HepG2 (cell line): ENCODE data around the gene ALDH1A2. TPM values are rescaled to one million over a fixed set of nuclear protein-coding genes. Genes with fewer than 3 reads are reported as not detected.

Source experiments
- ATAC-seq: fragments of 200-7000 bp; cut with Tn5 transposase; 3 replicates; pipeline ENCODE4 v1.9.1; 2020; ENCODE audit warnings: mild to moderate bottlenecking, moderate library complexity
- BruUV-seq: library from RNA; stranded (reverse); fragments of 400-500 nt; replicated peaks from 2 replicates; lab custom pipeline; 2021; lab: Mats Ljungman, UMichigan
- CTCF ChIA-PET: fragments of 300-600 bp; formaldehyde crosslinking; extraction: SDS; loops from one replicate; lab custom pipeline; 2021; ENCODE audit warnings: low total read pairs, inconsistent platforms, low intra/inter-chr PET ratio; lab: Yijun Ruan, JAX
- POLR2A ChIA-PET: fragments of 350-600 bp; sonication (Branson Sonifier 250); formaldehyde crosslinking; loops from one replicate; lab custom pipeline; 2020; ENCODE audit warnings: antibody characterized with exemption, inconsistent platforms; lab: Yijun Ruan, JAX
- DNase-seq: peaks from one replicate; pipeline ENCODE4 v3.0.0-alpha.2; 2015; ENCODE audit warnings: low spot score
- FAIRE-seq: peaks from 3 replicates; lab custom pipeline; 2011; peaks lifted over from hg19 to GRCh38; lab: Jason Lieb, UNC
- H2AFZ ChIP-seq: one replicate; pipeline ENCODE4 v1.6.1; 2011; ENCODE audit warnings: low read length, inconsistent platforms
- H3K27ac ChIP-seq: fragments of 300-600 bp; 3 replicates; pipeline ENCODE4 v1.8.0; 2011; ENCODE audit warnings: mixed run types, mild to moderate bottlenecking, mixed read lengths, low read length, inconsistent platforms; ENCODE audit not compliant: insufficient read depth; ENCODE audit errors: extremely low read length
- H3K27me3 ChIP-seq, 2 experiments: fragments of 200-600 bp in 1 of 2; 2 replicates in 1 of 2; 3 replicates in 1 of 2; pipeline versions ENCODE4 v1.6.0 to v1.8.0; 2011; ENCODE audit warnings: low read length in 2 of 2, mild to moderate bottlenecking in 2 of 2, moderate library complexity in 2 of 2, inconsistent platforms in 1 of 2; ENCODE audit not compliant: insufficient read depth in 2 of 2, control insufficient read depth in 1 of 2
- H3K36me3 ChIP-seq, 2 experiments: fragments of 200-600 bp in 1 of 2; replicated peaks in 1 of 2; 2 replicates in 1 of 2; 3 replicates in 1 of 2; pipeline versions ENCODE4 v1.5.1 to v1.8.0; 2011; ENCODE audit warnings: low read length in 2 of 2, inconsistent platforms in 1 of 2; ENCODE audit not compliant: insufficient read depth in 2 of 2, control insufficient read depth in 1 of 2
- H3K4me1 ChIP-seq: 2 replicates; pipeline ENCODE4 v1.5.1; 2012; ENCODE audit warnings: low read length, inconsistent platforms; ENCODE audit not compliant: insufficient read depth
- H3K4me2 ChIP-seq: 2 replicates; pipeline ENCODE4 v1.6.0; 2011; ENCODE audit warnings: low read depth, low read length, inconsistent platforms
- H3K4me3 ChIP-seq, 3 experiments: fragments of 200-600 bp in 1 of 3; sonication (generic), shearing (Covaris generic) in 1 of 3; replicated peaks in 1 of 3; 2 replicates each; pipeline ENCODE4 v1.5.1; 2011 to 2016; ENCODE audit warnings: low read length in 3 of 3, inconsistent platforms in 2 of 3, low read depth in 2 of 3, mild to moderate bottlenecking in 2 of 3, control low read depth in 1 of 3, mixed read lengths in 1 of 3; ENCODE audit not compliant: insufficient read depth in 1 of 3
- H3K79me2 ChIP-seq: one replicate; pipeline ENCODE4 v1.6.1; 2011; ENCODE audit warnings: low read length, inconsistent platforms; ENCODE audit not compliant: insufficient read depth
- H3K9ac ChIP-seq: 2 replicates; pipeline ENCODE4 v1.6.0; 2011; ENCODE audit warnings: mild to moderate bottlenecking, low read depth, low read length, inconsistent platforms; ENCODE audit not compliant: insufficient read depth
- H3K9me3 ChIP-seq: 2 replicates; pipeline ENCODE4 v1.5.1; 2012; ENCODE audit warnings: mild to moderate bottlenecking, low read length
- H4K20me1 ChIP-seq: 2 replicates; pipeline ENCODE4 v1.6.0; 2011; ENCODE audit warnings: inconsistent platforms, mild to moderate bottlenecking, low read length, moderate library complexity; ENCODE audit not compliant: insufficient read depth
- CEBPB ChIP-seq: IDR thresholded peaks from 2 replicates; pipeline ENCODE4 v1.6.1; 2011; ENCODE audit warnings: low read depth, low read length, improper control_type of control experiment, borderline replicate concordance
- FOXP1 ChIP-seq, 2 experiments: fragments of 450-650 bp in 1 of 2; IDR thresholded peaks; 2 replicates each; pipeline ENCODE4 v1.6.1; 2017 to 2018; ENCODE audit warnings: antibody characterized with exemption in 1 of 2
- HMGXB4 ChIP-seq, 2 experiments: sonication (generic) in 1 of 2; formaldehyde crosslinking in 1 of 2; IDR thresholded peaks; 2 replicates each; pipeline versions ENCODE4 v1.4.0 to v1.6.1; 2018 to 2020; ENCODE audit warnings: missing genetic modification reagents in 2 of 2, borderline replicate concordance in 1 of 2, low read depth in 1 of 2, mild to moderate bottlenecking in 1 of 2, missing biosample characterization in 1 of 2
- KDM6A ChIP-seq: IDR thresholded peaks from 2 replicates; pipeline ENCODE4 v1.6.1; 2016; ENCODE audit warnings: low read depth
- NFIC ChIP-seq: IDR thresholded peaks from 2 replicates; pipeline ENCODE4 v1.6.1; 2012; ENCODE audit warnings: mild to moderate bottlenecking, low read length, inconsistent platforms
- POLR2G ChIP-seq: fragments of 200-400 bp; formaldehyde crosslinking; IDR thresholded peaks from 2 replicates; pipeline ENCODE4 v1.6.1; 2018; ENCODE audit warnings: mild to moderate bottlenecking, low read depth, low read length, moderate library complexity
- PRDM4 ChIP-seq: sonication (generic); formaldehyde crosslinking; IDR thresholded peaks from 2 replicates; pipeline ENCODE4 v1.9.0; 2021; ENCODE audit warnings: missing genetic modification reagents, borderline replicate concordance
- ZNF24 ChIP-seq: fragments of 450-650 bp; IDR thresholded peaks from 2 replicates; pipeline ENCODE4 v1.6.1; 2017; ENCODE audit warnings: antibody characterized with exemption, mild to moderate bottlenecking
- ZNF367 ChIP-seq: sonication (generic); formaldehyde crosslinking; IDR thresholded peaks from 2 replicates; pipeline ENCODE4 v1.4.0; 2020; ENCODE audit warnings: missing genetic modification reagents, borderline replicate concordance
- ZNF710 ChIP-seq: sonication (generic); formaldehyde crosslinking; IDR thresholded peaks from 2 replicates; pipeline ENCODE4 v1.5.0; 2020; ENCODE audit warnings: mild to moderate bottlenecking, missing genetic modification reagents, borderline replicate concordance
- ZNF784 ChIP-seq: sonication (generic); formaldehyde crosslinking; IDR thresholded peaks from 2 replicates; pipeline ENCODE4 v1.5.1; 2020; ENCODE audit warnings: missing genetic modification reagents, mild to moderate bottlenecking, borderline replicate concordance
- WGBS: methylation state at CpG from one replicate; pipeline ENCODE4 v1.1.6; 2017; ENCODE audit warnings: low lambda C conversion rate; 5-methylcytosine and 5-hydroxymethylcytosine counted together
- in situ Hi-C: cut with HindIII; loops from 2 replicates; pipeline ENCODE4 v1.10.0; 2017; ENCODE audit warnings: low pct_unique_long_range_greater_than_20kb; ENCODE audit not compliant: extremely low pct_ligation_motif_present
- intact Hi-C: fragments of 100-400 bp; cut with micrococcal nuclease; formaldehyde crosslinking; loops from one replicate; pipeline ENCODE4 v1.10.0; 2022; ENCODE audit not compliant: unreplicated experiment
- polyA plus RNA-seq, 8 experiments: library from polyadenylated mRNA; depleted of rRNA in 3 of 8; stranded (reverse) in 7 of 8; unstranded in 1 of 8; fragments of >200 nt; fragmentation: Illumina TruSeq in 4 of 8; extraction: Trizol in 4 of 8; gene quantifications; 2 replicates each; pipeline versions ENCODE4 v1.2.1 to v1.2.3, GENCODE V29; 2011 to 2016; ENCODE audit warnings: low read depth in 4 of 8, missing spikeins in 1 of 8, mixed read lengths in 1 of 8; ENCODE audit not compliant: insufficient read depth in 1 of 8
- total RNA-seq, 5 experiments: library from RNA; depleted of rRNA; stranded (reverse); fragments of >200 nt; fragmentation: Illumina TruSeq; extraction: Trizol; gene quantifications; 2 replicates each; pipeline ENCODE4 v1.2.3, GENCODE V29; 2016; ENCODE audit warnings: low read depth in 1 of 5

Gene ALDH1A2
- total and polyA plus RNA-seq, 2 of the 13 experiments (the other 11 are each of a cell fraction or from before 2014, with no cell fraction given), result 0.64 to 0.90 TPM

GRCh38 chr15:57941816-57942215, 123.7 kb downstream of the ALDH1A2 start:
- ChIA-PET POLR2A (no interaction called here), CTCF (no interaction called here)
- H3K9me3 ChIP-seq, result no peaks in the 10 kb centered on the region
- no peak overlapping the region for H3K4me3 ChIP-seq
- no peaks in the 10 kb centered on the region for H3K4me1 ChIP-seq
- in situ Hi-C loops, result no loop called here
- no peak for DNase-seq
- intact Hi-C loops, result no loop called here
- H3K9ac ChIP-seq, result no peak overlapping the region
- no peak overlapping the region for H2AFZ ChIP-seq
- BruUV-seq, result no TSS peak
- TF ChIP-seq HMGXB4 (CRISPR knock-in tag; IDR thresholded peaks at IDR 0.05; ENCODE audit: borderline replicate concordance in 1 of 2, low read depth in 1 of 2) (no peak), ZNF784 (CRISPR knock-in tag) (no peak), CEBPB (no peak), ZNF24 (no peak), NFIC (no peak), ZNF367 (CRISPR knock-in tag) (no peak), PRDM4 (no peak), POLR2G (no peak), KDM6A (no peak), ZNF710 (CRISPR knock-in tag) (no peak), FOXP1 (IDR thresholded peaks at IDR 0.05) (no peak), FOXP1 (CRISPR knock-in tag; IDR thresholded peaks at IDR 0.05) (no peak)
- TF ChIP-seq, all 625 proteins: peak for 0
- Histone ChIP-seq H3K27me3 (0 out of 5 replicates have a peak, but pooled peaks cover under 1 to 1% of the 10 kb centered on the region in 2 experiments), H4K20me1 (no peaks in the 10 kb centered on the region), H3K79me2 (no peaks in the 10 kb centered on the region), H3K27ac (no peak overlapping the region), H3K36me3 (no peaks in the 10 kb centered on the region), H3K4me2 (no peak overlapping the region)
- FAIRE-seq (no peak), ATAC-seq (no peak)
- WGBS, result 0% methylated on average over 1 of the region's 1 CpG
